VCaP (cell line): ENCODE results near the gene AAGAB.
"Not testable (repeated sequence)": the region's sequence is repeated elsewhere in the genome, so short reads cannot be mapped to it uniquely, and the experiment has no call there.

Experiments
- H3K27ac ChIP-seq: fragments of 450-650 bp; 2 replicates; pipeline ENCODE4 v1.5.1; 2017
- CTCF ChIP-seq: fragments of 450-650 bp; conservative IDR thresholded peaks from 2 replicates; pipeline ENCODE4 v1.5.1; 2017; ENCODE audit warnings: mild to moderate bottlenecking, moderate library complexity

AAGAB gene

DNA sequence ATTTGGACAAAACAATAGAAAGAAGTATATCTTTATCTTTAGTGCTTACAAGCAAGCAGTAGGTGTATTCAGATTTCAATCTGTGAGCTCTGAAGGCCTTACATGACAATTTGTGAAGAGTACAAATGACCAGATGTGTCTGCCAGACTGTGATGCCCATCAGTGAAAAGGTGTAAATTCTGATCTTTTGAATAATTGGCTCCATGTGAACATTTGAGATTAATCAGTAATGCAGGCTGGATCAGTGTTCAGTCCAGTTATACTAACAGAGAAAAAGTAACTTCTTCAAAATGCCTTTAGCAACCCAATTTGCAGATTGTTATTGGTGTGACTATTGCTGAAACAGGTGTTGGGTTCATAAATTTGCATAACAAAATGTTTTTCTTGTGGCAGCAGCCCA, 5.3 kb upstream of the AAGAB start:
- no peak for TF ChIP-seq CTCF
- H3K27ac ChIP-seq = no peak overlapping the region

DNA sequence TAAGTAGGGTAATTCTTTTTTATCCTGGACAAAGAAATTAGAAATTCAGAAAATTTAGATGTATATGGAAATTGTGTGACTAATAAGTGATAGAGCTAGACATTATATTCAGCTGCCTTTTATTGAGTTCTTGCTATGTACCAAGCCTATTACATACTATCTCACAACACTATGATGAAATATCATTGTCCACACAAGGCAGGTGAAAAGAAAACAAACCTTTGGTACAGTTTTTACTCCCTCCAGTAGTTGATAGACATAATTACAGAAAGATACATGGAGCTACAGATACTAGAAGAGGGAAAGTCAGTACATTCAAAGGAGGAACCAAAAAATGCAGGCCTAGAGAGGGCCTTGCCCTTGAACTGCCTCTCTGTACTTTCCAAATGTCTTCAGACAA, 4.9 kb upstream of the AAGAB start:
- no peak overlapping the region for H3K27ac ChIP-seq
- no peak for TF ChIP-seq CTCF

DNA sequence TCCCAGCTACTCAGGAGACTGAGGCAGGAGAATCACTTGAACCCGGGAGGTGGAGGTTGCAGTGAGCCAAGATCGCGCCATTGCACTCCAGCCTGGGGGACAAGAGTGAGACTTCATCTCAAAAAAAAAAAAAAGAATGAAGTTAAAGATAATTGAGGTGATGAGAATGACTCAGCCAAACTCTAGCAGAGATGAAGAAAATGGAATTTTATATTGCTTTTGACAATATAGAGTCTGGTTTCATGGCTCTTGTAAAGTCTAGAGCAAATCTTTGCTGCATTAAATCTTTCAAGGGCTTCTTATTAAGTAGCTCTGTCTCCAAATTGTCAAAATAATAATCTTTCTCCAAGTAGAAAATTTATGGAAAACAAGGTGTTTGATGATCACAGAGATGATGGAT, 4.0 kb upstream of the AAGAB start:
- H3K27ac ChIP-seq = not testable (repeated sequence)

DNA sequence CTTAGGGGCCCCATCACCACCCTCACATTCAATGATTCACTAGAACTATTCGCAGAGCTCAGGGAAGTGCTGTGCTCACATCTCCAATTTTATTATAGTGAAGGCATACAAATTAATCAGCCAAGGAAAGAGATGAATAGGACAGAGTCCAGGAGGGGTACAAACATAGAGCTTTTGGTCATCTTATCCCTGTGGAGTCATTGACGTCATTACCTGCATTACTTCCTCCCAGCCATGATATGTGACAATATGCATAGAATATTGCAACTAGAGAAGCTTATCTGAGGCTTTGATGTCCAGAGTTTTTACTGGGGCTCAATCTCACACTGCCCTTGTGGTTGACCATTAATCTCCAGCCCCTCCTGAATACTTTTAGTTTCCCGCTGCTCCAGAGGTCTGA, 1.6 kb upstream of the AAGAB start:
- TF ChIP-seq CTCF = no peak
- H3K27ac ChIP-seq = no peak overlapping the region

DNA sequence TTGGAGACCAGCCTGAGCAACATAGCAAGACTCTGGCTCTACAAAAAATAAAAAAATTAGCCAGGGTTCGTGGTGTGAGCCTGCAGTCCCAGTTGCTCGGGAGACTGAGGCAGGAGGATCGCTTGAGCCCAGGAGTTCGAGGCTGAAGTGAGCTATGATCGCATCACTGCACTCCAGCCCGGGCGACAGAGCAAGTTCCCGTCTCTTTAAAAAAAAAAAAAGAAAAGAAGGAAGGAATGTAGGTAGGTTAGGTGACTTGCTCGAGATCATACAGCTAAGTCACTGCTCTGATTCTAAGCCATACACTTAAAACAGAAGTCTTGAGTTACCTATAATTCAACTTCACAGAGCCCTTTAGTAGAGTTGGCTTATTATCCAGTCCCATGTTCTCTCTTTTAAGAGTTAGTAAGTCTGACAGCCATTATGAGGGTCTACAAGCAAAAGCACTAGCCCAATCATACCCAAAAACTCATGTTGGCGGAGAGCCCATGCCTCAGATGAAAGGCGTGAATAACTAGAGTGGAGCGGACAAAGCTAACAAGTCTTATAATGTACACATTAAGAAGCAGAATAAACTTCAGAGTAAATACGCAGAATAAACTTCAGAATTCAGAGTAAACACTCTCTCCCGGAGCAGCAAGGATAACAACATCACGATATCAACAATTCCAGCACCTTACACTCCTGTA, 768 bp downstream of the AAGAB start:
- TF ChIP-seq CTCF = no peak
- peak overlapping the region; percentile 91 for H3K27ac ChIP-seq

GRCh38 chr15:67253101-67253500, 1.4 kb downstream of the AAGAB start:
- H3K27ac ChIP-seq = peak overlapping the region; percentile 91

GRCh38 chr15:67251318-67251717, 3.1 kb downstream of the AAGAB start:
- TF ChIP-seq CTCF = no peak
- H3K27ac ChIP-seq = no peak overlapping the region

More at GRCh38 chr15:67253101-67253500, 1.4 kb downstream of the AAGAB start:
- TF ChIP-seq CTCF = no peak

DNA sequence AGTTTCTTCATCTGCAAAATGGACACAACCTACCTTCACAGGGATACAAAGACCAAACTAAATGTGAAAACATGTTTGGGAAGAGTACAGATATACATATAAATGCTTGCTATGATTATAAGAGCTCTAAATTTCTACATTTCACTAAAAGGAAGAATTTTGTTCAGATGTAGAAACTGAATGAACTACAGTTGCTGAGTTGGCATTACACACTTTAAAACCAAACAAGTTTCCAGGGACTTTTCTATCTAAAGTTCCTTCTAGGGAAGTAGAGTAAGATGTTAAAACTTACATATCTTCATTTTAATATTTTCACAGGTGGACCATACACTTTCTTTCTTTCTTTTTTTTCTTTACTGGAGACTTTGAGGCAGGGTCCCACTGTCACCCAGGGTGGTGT, 4.6 kb downstream of the AAGAB start:
- TF ChIP-seq CTCF = no peak
- H3K27ac ChIP-seq = no peak overlapping the region
